Right lobe of liver (tissue), 6 donors: ENCODE measurements around the gene DIP2A. TPM values are rescaled to one million over a fixed set of nuclear protein-coding genes. Genes with fewer than 3 reads are reported as not detected.
A peak's percentile ranks its signal among the peaks of the same experiment; 100 is the strongest.
"Not testable (repeated sequence)": the region's sequence is repeated elsewhere in the genome, so short reads cannot be mapped to it uniquely, and the experiment has no call there.

Source experiments
- ATAC-seq, 4 donors: fragments of 200-7000 bp; cut with Tn5 transposase; one replicate each; pipeline ENCODE4 v1.9.1; 2020; ENCODE audit warnings: mild to moderate bottlenecking in 4 of 4, moderate library complexity in 4 of 4
- DNase-seq, 3 donors: peaks; one replicate each; pipeline ENCODE4 v3.0.0-alpha.2; 2020
- H3K27ac ChIP-seq, 3 donors: fragments of 200-600 bp; one replicate each; pipeline ENCODE4 v1.8.0; 2022
- H3K27me3 ChIP-seq, 2 donors: fragments of 200-600 bp; one replicate each; pipeline ENCODE4 v1.8.0; 2022
- H3K36me3 ChIP-seq, 4 donors: fragments of 200-600 bp; sonication (generic) in 1 of 4; one replicate each; pipeline versions ENCODE4 v1.5.1 to v1.8.0; 2017 to 2022; ENCODE audit warnings: control low read depth in 1 of 4
- H3K4me1 ChIP-seq, 4 donors: fragments of 200-600 bp; sonication (generic) in 1 of 4; one replicate each; pipeline versions ENCODE4 v1.5.1 to v1.8.0; 2017 to 2022; ENCODE audit warnings: control low read depth in 1 of 4
- H3K4me3 ChIP-seq, 3 donors: fragments of 200-600 bp; one replicate each; pipeline ENCODE4 v1.8.0; 2022
- H3K9me3 ChIP-seq, 4 donors: fragments of 200-600 bp; sonication (generic) in 1 of 4; one replicate each; pipeline versions ENCODE4 v1.5.1 to v1.8.0; 2017 to 2022; ENCODE audit warnings: control low read depth in 1 of 4
- POLR2A ChIP-seq: fragments of 450-650 bp; IDR thresholded peaks from one replicate; pipeline ENCODE4 v1.6.1; 2017; ENCODE audit warnings: antibody characterized with exemption, mild to moderate bottlenecking
- whole genome bisulfite sequencing: methylation state at CpG from one replicate; pipeline ENCODE4 v1.1.6; 2018; ENCODE audit warnings: low coverage, low lambda C conversion rate; ENCODE audit not compliant: insufficient coverage; ENCODE audit errors: missing lambda C conversion rate; 5-methylcytosine and 5-hydroxymethylcytosine counted together
- intact Hi-C, 2 donors: fragments of 100-400 bp; cut with DNase I; formaldehyde crosslinking; loops; one replicate each; pipeline versions ENCODE4 v1.11.2 to v1.14.1; 2022
- total RNA-seq, 6 experiments: library from RNA; depleted of rRNA in 2 of 6; stranded (reverse); fragments of >200 nt in 2 of 6; fragmentation: NEBNext Ultra II Directional in 3 of 6; extraction: Animal tissue kit (Norgen Biotek cat#: 25700) in 3 of 6; gene quantifications; one replicate each; pipeline versions ENCODE4 v1.1.0 to v1.2.4, GENCODE V29; 2016 to 2023
- TF ChIP-seq, protein P1 (sequence below), 4 donors: fragments of 200-600 bp in 3 of 4; fragments of 450-650 bp in 1 of 4; IDR thresholded peaks; one replicate each; pipeline versions ENCODE4 v1.5.1 to v1.8.0; 2016 to 2022; ENCODE audit warnings: antibody characterized with exemption in 4 of 4, mild to moderate bottlenecking in 2 of 4
- donor health status: DM: no; HTN: yes; CAD: no.
- donor health status: DM: no; HTN: no; CAD: no.
- donor health status: DM: no; HTN: no; CAD: no.
- donor health status: DM: no; HTN: yes; CAD: no.
- donor health status: DM: no; HTN: yes; CAD: no.

The DIP2A gene
- total RNA-seq, 6 experiments from 2014 or later: 12.3 to 14.4 (median 13.1) TPM

DNA sequence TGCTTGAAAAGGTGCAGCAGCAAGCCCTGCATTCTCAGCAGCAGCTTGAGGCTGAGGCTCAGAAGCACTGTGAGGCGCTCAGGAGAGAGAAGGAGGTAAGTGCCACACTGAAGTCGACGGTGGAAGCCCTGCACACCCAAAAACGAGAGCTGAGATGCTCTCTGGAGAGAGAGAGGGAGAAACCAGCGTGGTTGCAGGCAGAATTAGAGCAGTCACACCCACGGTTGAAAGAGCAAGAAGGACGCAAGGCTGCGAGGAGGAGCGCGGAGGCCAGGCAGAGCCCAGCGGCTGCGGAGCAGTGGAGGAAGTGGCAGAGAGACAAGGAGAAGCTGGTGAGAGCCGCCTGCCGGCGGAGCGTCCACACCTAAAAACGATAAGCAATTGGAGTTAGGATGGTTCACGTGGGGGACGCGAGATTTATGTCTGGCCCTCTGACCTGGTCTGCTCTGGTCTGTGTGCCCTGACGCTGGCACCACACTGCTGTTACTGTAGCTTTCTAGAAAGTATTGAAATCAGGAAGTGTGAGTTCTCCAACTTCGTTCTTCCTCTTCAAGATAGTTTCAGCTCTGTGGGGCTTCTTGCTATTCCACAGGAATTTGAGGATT, 26.7 kb upstream of the DIP2A start:
- H3K9me3 ChIP-seq: no peaks in the 10 kb centered on the region
- DNase-seq: peak in 1 of 3 donors; percentile 31
- ATAC-seq: peak in 3 of 4 donors; percentile 18 to 55 (median 32)
- WGBS: 65% methylated on average over 17 of the region's 22 CpGs
- no peaks in the 10 kb centered on the region for H3K4me1 ChIP-seq
- intact Hi-C loops: no loop called here
- H3K27ac ChIP-seq: no peak overlapping the region
- TF ChIP-seq, protein P1, sequence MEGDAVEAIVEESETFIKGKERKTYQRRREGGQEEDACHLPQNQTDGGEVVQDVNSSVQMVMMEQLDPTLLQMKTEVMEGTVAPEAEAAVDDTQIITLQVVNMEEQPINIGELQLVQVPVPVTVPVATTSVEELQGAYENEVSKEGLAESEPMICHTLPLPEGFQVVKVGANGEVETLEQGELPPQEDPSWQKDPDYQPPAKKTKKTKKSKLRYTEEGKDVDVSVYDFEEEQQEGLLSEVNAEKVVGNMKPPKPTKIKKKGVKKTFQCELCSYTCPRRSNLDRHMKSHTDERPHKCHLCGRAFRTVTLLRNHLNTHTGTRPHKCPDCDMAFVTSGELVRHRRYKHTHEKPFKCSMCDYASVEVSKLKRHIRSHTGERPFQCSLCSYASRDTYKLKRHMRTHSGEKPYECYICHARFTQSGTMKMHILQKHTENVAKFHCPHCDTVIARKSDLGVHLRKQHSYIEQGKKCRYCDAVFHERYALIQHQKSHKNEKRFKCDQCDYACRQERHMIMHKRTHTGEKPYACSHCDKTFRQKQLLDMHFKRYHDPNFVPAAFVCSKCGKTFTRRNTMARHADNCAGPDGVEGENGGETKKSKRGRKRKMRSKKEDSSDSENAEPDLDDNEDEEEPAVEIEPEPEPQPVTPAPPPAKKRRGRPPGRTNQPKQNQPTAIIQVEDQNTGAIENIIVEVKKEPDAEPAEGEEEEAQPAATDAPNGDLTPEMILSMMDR (IDR thresholded peaks at IDR 0.05): no peak
- TF ChIP-seq POLR2A: no peak
- no peaks in the 10 kb centered on the region for H3K27me3 ChIP-seq
- no peak overlapping the region for H3K4me3 ChIP-seq
- peaks cover 0 to 43% (median 7%) of the 10 kb centered on the region in 4 donors for H3K36me3 ChIP-seq

DNA sequence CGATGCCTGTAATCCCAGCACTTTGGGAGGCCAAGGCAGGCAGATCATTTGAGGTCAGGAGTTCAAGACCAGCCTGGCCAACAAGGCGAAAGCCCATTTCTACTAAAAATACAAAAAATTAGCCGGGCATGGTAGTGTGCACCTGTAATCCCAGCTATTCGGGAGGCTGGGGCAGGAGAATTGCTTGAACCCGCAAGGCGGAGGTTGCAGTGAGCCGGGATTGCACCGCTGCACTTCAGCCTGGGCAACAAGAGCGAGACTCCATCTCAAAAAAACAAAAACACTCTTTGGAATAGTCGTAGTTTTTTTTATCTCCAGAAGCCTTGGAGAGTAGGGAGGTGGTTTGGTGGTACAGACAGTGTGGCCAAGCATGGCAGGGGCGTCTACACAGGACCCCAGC, 25.6 kb upstream of the DIP2A start:
- H3K9me3 ChIP-seq, H3K4me3 ChIP-seq, H3K27ac ChIP-seq, ATAC-seq, H3K4me1 ChIP-seq, intact Hi-C loops, H3K27me3 ChIP-seq, DNase-seq: not testable (repeated sequence)
- 91% methylated on average over 6 of the region's 11 CpGs for WGBS
- peaks cover 0 to 38% (median 7%) of the 10 kb centered on the region in 4 donors for H3K36me3 ChIP-seq

DNA sequence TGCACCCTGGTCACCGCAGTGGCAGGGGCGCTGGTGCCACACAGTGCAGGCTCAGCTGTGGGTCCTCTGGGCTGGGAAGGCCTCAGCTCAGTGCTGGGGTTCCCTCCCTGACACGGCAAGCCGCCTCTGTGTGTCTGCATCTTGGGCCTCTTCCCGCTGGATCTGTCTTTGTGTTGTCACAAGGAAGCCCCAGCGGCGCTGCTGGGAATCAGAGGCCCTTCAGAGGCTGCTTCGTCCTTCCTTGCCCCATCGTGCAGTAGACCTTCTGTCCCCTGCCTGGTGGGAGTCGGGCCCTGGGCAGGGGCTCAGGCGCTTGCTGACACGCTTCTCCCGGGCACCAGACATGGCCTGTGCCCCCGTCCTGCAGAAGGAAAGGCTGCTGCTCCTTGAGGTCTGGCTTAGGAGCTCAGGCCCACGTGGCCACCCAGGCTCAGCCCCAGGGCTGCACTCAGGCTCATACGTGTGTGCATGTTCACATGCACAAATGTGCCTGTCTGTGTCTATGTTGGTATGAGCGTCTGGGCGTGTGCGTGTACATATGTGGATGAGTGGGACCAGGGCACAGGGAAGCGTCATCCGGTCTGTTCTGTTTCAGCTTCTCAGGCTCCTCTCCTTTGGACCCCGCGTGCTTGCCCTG, 24.3 kb upstream of the DIP2A start:
- intact Hi-C loops: no loop called here

DNA sequence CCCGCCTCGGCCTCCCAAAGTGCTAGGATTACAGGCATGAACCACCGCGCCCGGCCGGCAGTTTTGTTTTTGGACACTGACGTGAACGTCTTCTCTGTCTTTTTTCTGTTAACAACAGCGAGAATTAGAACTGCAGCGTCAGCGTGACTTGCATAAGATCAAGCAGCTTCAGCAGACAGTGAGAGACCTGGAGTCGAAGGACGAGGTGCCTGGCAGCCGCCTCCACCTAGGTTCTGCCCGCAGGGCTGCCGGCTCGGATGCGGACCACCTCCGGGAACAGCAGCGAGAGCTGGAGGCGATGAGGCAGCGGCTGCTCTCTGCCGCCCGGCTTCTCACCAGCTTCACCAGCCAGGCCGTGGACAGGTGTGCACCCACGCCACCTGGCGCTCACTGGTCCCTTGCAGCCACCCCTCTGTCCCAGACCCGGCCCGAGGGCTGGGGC, 22.9 kb upstream of the DIP2A start:
- TF ChIP-seq, protein P1 (IDR thresholded peaks at IDR 0.05): no peak
- Histone ChIP-seq H3K4me1 (no peaks in the 10 kb centered on the region), H3K36me3 (peaks cover 0 to 45% (median 9%) of the 10 kb centered on the region in 4 donors), H3K27me3 (no peaks in the 10 kb centered on the region), H3K27ac (no peak overlapping the region), H3K9me3 (no peaks in the 10 kb centered on the region), H3K4me3 (no peak overlapping the region)
- intact Hi-C loops: no loop called here
- ATAC-seq (no peak), DNase-seq (no peak)
- WGBS: 95% methylated on average over 13 of the region's 29 CpGs

More for the DNA sequence above, 24.3 kb upstream of the DIP2A start:
- no peaks in the 10 kb centered on the region for H3K9me3 ChIP-seq
- no peaks in the 10 kb centered on the region for H3K27me3 ChIP-seq
- no peak overlapping the region for H3K4me3 ChIP-seq
- WGBS: 100% methylated on average over 6 of the region's 23 CpGs
- no peaks in the 10 kb centered on the region for H3K4me1 ChIP-seq
- peak in 1 of 4 donors; percentile 13 for ATAC-seq
- no peak overlapping the region for H3K27ac ChIP-seq
- TF ChIP-seq, protein P1 (IDR thresholded peaks at IDR 0.05): no peak
- no peak for TF ChIP-seq POLR2A
- peaks cover 0 to 40% (median 8%) of the 10 kb centered on the region in 4 donors for H3K36me3 ChIP-seq
- no peak for DNase-seq

DNA sequence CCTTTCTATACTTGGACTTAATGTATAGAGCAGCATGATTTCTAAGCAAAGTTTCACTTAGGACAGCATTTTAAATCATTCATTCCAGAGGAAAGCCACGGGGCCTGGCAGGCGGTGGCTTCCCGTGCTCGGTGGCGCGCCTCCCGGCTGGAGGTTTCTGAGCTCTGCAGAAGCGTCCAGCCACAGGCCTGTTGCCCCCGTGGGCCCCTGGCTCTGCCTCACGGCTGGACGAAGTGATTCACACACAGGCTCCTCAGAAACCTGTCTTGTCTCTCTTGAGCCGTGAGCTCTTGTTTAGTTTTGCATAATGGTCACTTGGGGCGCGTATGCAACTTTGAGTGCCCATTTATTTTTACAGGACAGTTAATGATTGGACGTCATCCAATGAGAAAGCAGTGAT, 22.1 kb upstream of the DIP2A start:
- ATAC-seq (no peak), DNase-seq (no peak)
- Histone ChIP-seq H3K9me3 (no peaks in the 10 kb centered on the region), H3K27me3 (no peaks in the 10 kb centered on the region), H3K36me3 (peaks cover 0 to 47% (median 9%) of the 10 kb centered on the region in 4 donors), H3K27ac (no peak overlapping the region), H3K4me1 (no peaks in the 10 kb centered on the region), H3K4me3 (no peak overlapping the region)
- no peak for TF ChIP-seq POLR2A
- TF ChIP-seq, protein P1 (IDR thresholded peaks at IDR 0.05): no peak
- 81% methylated on average over 5 of the region's 15 CpGs for WGBS
- intact Hi-C loops: no loop called here
